Dendritic cell treated with granulocyte-macrophage colony-stimulating factor and Interleukin-4, amounts not matched to agents 40 ng/mL and 50 ng/mL, for 4 days (primary cell): Measurements from ENCODE around the gene MAP1B.

Experiments used
- H3K27ac Mint-ChIP-seq: one replicate; pipeline ENCODE4 v1.8.0; 2022; ENCODE audit warnings: mild to moderate bottlenecking, mixed read lengths
- H3K27me3 Mint-ChIP-seq: one replicate; pipeline ENCODE4 v1.8.0; 2022; ENCODE audit warnings: mild to moderate bottlenecking, mixed read lengths
- H3K36me3 Mint-ChIP-seq: one replicate; pipeline ENCODE4 v1.8.0; 2022; ENCODE audit warnings: low read depth, mixed read lengths
- H3K4me1 Mint-ChIP-seq: one replicate; pipeline ENCODE4 v1.8.0; 2022; ENCODE audit warnings: low read depth, mixed read lengths
- H3K4me3 Mint-ChIP-seq: one replicate; pipeline ENCODE4 v1.8.0; 2022; ENCODE audit warnings: mild to moderate bottlenecking, moderate library complexity, mixed read lengths
- H3K9me3 Mint-ChIP-seq: one replicate; pipeline ENCODE4 v1.8.0; 2022; ENCODE audit warnings: mixed read lengths
- intact Hi-C: fragments of 100-400 bp; cut with micrococcal nuclease; formaldehyde crosslinking; loops from one replicate; pipeline ENCODE4 v1.15.0; 2022

MAP1B gene

DNA sequence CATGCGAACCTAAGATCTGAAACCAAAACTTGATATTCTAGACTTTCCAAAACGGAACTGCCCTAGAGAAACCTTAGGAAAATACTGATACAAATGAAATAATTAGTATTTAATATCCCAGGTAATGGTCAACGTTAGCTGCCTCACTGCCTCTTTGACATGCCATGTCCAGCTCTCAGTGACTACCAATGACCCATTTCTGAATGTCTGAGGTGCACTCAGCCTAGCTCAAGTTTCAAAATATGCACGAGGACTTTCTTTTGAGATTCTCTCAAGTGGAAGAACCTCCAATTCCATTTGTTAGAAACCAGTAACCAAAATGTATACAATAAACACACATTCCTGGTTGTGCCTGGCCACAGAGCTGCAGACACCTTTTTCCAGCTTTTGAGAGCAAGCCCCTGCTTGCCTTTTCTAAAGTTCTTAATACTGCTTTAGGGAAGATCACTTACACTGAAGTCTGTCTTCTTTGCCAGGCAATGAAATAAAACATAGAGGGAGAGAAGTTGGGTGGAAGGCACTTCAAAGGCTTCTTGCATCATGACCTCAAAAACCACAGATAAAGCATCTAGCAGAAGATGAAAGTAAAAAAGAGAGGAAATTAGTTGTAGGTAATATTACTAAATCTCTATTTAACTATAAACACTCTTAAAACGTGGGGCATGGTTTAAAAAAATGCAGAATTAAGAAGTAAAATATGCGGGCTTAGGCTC lies 124.9 kb downstream of the MAP1B start:
- Mint-ChIP-seq H3K27ac (no peak overlapping the region), H3K27me3 (no peaks in the 10 kb centered on the region), H3K4me1 (peaks cover 12% of the 10 kb centered on the region), H3K36me3 (peaks cover 40% of the 10 kb centered on the region), H3K9me3 (no peaks in the 10 kb centered on the region), H3K4me3 (no peak overlapping the region)
- intact Hi-C loops: no loop called here

DNA sequence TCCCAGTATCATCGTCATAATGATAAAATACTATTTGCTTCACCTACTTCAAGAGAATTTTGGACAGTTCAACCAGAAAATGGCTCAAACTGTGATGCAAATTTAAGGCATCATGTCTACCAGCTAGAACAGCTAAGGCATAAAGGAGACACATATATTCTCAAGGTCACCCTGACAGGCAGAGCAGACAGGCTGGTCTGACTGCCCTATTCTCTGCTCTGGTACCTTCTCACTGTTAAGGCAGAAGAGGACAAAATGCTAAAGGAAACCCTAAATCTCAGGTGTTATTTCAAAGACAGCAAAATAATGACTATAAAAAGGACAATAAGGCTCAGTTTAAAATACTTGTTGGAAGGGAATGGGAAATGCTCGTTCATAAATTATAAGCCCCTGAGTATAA lies 125.6 kb downstream of the MAP1B start:
- H3K27me3 Mint-ChIP-seq: no peaks in the 10 kb centered on the region
- intact Hi-C loops: no loop called here
- peaks cover 33% of the 10 kb centered on the region for H3K36me3 Mint-ChIP-seq
- no peaks in the 10 kb centered on the region for H3K9me3 Mint-ChIP-seq
- H3K4me3 Mint-ChIP-seq: no peak overlapping the region
- H3K27ac Mint-ChIP-seq: no peak overlapping the region
- peaks cover 12% of the 10 kb centered on the region for H3K4me1 Mint-ChIP-seq

DNA sequence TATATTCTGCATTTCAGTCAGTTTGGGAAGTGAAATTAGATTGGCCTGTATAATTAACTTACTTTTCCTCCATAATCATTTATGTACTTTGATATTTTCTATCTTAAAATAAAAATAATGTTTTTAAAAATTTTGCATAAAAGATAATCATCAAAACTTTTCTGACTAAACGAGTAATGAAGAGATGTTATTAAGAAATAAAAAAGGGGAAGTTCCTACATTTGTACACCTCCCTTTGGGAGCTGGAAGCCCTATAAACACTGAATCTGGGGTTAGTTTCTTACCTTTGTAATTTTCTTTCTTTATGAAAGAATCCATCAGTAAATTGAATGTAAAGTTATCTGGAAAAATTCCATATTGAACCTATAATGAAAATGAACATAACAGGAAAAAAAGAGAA lies 126.6 kb downstream of the MAP1B start:
- Mint-ChIP-seq H3K27ac (no peak overlapping the region), H3K4me3 (no peak overlapping the region), H3K4me1 (peaks cover 12% of the 10 kb centered on the region), H3K27me3 (no peaks in the 10 kb centered on the region), H3K9me3 (no peaks in the 10 kb centered on the region), H3K36me3 (peaks cover 31% of the 10 kb centered on the region)
- intact Hi-C loops: no loop called here

DNA sequence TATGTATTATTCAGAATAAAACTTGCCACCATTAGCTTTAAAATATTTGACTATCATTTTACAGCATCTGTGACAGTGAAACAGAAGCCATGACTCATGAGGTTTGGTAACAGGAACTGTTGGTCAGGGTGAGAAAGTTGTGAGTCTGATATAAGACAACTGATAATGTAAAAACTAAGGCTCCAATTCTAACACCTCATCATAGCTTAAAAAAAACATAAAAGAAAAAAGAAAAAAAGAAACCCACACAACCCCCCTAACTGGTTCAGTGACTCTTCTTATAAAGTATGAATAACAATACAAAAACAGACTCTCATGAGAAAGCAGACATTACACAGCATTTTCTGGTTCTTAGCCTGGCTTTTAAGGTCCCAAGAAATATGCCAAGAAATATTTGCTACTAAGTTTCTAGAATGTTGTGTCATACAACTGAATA lies 127.0 kb downstream of the MAP1B start:
- no peaks in the 10 kb centered on the region for H3K27me3 Mint-ChIP-seq
- H3K9me3 Mint-ChIP-seq: no peaks in the 10 kb centered on the region
- no peak overlapping the region for H3K27ac Mint-ChIP-seq
- peaks cover 31% of the 10 kb centered on the region for H3K36me3 Mint-ChIP-seq
- H3K4me3 Mint-ChIP-seq: no peak overlapping the region
- H3K4me1 Mint-ChIP-seq: peaks cover 12% of the 10 kb centered on the region
- intact Hi-C loops: no loop called here

DNA sequence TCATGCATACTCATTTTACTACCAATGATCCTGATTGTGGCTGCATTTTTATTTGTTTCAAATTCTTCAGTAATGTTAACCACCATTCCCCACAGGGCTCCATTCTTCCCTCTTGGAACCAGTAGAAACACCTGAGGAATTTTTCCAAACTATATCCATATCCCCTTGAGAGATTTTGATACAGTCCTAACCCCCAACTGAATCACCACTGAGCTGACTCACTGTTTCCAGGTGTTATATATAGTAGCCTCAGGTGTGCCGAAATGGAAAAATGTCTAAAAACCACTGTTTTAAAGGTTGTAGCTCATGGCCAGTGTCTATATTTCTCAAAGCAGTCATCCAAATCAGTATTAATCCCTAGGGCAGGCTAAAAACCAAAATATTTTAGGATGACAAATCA lies 127.6 kb downstream of the MAP1B start:
- intact Hi-C loops: no loop called here
- Mint-ChIP-seq H3K27ac (no peak overlapping the region), H3K27me3 (no peaks in the 10 kb centered on the region), H3K36me3 (peaks cover 31% of the 10 kb centered on the region), H3K4me3 (no peak overlapping the region), H3K4me1 (peaks cover 12% of the 10 kb centered on the region), H3K9me3 (no peaks in the 10 kb centered on the region)

DNA sequence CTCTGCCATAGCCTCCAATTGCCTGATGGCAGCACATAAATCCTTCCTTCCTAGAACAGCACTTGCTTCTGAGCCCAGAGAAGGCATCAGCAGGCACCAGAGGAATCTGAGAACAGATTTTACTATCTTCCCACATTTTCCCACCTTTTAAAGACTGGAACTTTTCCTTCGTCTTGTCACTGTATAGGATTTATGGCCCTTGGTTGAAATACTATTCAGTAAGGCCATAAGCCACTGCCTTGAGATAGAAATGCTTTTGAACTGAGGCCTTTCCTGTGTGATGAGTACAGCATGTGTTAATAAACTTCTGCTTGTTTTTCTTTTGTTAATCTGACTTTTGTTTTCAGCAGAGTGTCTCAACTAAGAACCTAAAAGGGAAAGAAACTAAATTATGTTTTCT lies 128.4 kb downstream of the MAP1B start:
- Mint-ChIP-seq H3K36me3 (peaks cover 23% of the 10 kb centered on the region), H3K4me1 (peaks cover 12% of the 10 kb centered on the region), H3K27ac (no peak overlapping the region), H3K4me3 (no peak overlapping the region), H3K9me3 (no peaks in the 10 kb centered on the region), H3K27me3 (no peaks in the 10 kb centered on the region)
- intact Hi-C loops: no loop called here

DNA sequence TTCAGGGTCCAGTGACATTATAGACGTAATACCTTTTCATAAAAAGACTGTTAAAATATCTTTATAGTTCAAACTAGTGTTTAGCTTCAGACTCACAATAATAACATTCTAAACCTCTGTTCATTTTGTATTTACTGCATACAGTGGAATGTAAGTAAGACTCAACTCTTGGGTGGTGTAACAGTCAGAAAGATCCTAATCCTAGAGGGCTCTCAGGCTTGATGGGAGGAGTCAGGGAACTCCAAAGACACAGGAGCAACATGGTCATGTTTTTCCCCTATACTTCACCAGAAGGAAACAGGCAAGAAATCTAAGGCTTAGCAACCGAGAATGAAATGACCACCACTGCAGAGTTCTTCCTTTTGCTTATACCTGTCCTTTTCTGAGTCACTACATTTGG lies 130.1 kb downstream of the MAP1B start:
- intact Hi-C loops: no loop called here
- Mint-ChIP-seq H3K9me3 (no peaks in the 10 kb centered on the region), H3K36me3 (peaks cover 16% of the 10 kb centered on the region), H3K4me1 (peaks cover 6% of the 10 kb centered on the region), H3K27ac (no peak overlapping the region), H3K27me3 (no peaks in the 10 kb centered on the region), H3K4me3 (no peak overlapping the region)

DNA sequence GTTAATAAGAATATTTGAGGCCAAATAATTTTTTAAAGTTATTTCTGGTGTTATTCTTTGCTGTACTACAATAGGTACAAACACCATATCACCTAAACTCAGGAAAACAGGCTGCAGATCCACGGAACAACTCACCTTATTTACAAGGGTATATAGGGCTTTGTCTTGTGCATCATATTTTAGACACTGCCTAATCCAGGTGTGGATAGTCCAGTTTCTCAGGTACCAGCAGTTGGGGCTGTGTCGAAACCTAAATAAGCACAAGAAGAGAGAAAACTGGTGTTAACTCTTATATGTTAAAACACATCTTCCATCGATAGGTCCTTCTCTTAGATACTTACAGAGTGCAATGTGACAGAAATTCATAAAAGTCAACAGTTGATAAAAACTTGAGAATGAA lies 130.6 kb downstream of the MAP1B start:
- Mint-ChIP-seq H3K36me3 (peaks cover 16% of the 10 kb centered on the region), H3K4me3 (no peak overlapping the region), H3K4me1 (peaks cover 2% of the 10 kb centered on the region), H3K27ac (no peak overlapping the region), H3K27me3 (no peaks in the 10 kb centered on the region), H3K9me3 (no peaks in the 10 kb centered on the region)
- intact Hi-C loops: no loop called here

DNA sequence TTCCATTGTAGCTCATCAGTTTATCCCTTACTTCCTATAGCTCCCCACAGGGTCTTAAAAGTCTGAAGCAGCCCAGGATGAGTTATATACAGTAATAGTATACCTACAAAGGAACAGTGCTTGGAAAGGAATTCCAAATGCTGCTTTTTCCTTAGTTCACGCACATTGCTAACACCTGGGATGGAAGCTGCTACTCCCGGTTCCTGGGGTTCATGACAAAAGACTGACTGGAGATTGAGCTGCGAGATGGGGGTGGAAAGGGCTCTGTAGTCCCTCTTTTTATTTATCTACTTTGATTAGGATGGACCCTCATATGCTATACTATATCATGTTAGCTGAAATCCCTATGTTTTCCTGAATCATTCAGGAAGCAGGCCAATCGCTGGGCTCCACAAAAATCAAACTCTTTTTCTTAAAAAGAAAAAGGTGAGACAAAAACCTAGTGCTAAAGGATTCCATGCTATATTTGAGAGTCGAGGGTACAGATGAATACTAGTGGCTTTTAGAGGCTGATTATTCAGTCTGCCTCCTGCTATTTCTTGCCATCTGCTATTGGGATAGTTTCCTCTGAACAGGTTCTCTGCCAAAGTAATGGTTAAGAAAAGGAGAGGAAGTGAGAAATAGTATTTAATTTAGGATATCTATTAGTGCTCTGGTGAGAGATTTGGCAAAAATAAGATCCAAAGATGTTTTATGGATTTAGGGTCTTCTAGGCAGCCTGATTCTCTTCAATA lies 131.6 kb downstream of the MAP1B start:
- Mint-ChIP-seq H3K27ac (no peak overlapping the region), H3K4me3 (no peak overlapping the region), H3K9me3 (no peaks in the 10 kb centered on the region), H3K36me3 (peaks cover 16% of the 10 kb centered on the region), H3K27me3 (no peaks in the 10 kb centered on the region), H3K4me1 (no peaks in the 10 kb centered on the region)
- intact Hi-C loops: no loop called here

DNA sequence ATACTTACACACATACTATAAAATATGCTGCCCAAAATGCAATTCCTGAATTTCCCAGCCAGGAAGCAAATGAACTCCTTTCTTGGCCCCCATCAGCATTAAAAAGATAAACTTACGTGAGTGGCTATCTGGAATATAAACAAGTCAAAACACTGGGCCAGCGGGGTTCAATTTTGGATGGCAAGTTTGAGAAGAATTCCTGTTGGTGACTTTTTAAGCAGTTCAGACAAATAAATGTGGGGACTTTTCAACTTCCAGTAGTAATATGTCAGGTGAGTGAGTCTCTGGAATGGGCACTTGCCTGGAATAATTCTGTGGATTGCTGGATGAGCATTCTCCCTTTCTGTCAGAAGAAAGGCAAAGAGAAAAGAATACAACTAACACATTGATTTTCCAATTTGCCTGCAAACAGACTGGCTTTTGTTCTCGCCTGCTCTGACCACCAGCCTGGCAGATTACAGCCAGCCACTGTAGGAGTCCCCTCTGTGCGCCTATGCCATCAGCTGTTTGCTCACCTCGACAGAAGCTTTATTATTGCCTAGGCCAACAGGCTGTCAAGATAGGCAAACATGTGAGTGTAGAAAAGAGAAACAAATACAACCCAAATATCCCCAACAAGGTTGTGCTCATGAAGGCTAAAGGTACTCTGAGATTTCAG lies 134.2 kb downstream of the MAP1B start:
- Mint-ChIP-seq H3K4me3 (no peak overlapping the region), H3K27me3 (no peaks in the 10 kb centered on the region), H3K4me1 (peaks cover 1% of the 10 kb centered on the region), H3K27ac (no peak overlapping the region), H3K36me3 (peaks cover 6% of the 10 kb centered on the region), H3K9me3 (no peaks in the 10 kb centered on the region)
- intact Hi-C loops: no loop called here

DNA sequence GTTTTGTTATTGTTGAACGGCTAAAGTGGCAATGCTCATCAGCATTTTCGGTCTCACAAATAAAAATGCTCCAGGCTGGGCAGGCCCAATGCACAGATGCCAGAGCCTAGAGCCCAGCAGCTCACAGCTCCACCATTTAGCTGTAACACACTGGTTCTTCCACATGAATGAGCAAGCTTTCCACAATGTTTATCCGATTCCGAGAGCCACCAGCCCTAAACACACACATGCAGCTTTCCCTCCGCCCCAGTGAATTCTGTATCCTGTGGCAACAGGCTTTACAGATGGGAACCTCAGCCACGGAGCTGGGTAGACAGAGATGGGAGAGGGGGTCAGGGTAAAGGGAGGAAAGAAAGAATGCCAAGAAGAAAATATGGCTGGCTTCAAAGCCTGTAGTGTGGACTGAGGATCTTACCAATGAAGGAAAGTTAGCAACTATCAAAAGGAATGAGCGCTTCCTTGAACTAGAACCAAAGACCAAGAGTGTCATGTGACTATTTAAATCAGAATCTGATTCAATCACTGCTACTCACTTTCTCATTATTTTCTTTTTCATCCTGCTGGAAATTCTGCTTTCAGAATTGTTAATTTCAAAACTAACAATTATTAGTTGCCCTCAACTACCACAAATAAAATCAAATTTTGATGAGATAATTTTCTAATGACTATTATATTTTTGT lies 135.7 kb downstream of the MAP1B start:
- Mint-ChIP-seq H3K27ac (no peak overlapping the region), H3K9me3 (no peaks in the 10 kb centered on the region), H3K4me1 (peaks cover 9% of the 10 kb centered on the region), H3K27me3 (no peaks in the 10 kb centered on the region), H3K4me3 (no peak overlapping the region), H3K36me3 (no peaks in the 10 kb centered on the region)
- intact Hi-C loops: no loop called here

DNA sequence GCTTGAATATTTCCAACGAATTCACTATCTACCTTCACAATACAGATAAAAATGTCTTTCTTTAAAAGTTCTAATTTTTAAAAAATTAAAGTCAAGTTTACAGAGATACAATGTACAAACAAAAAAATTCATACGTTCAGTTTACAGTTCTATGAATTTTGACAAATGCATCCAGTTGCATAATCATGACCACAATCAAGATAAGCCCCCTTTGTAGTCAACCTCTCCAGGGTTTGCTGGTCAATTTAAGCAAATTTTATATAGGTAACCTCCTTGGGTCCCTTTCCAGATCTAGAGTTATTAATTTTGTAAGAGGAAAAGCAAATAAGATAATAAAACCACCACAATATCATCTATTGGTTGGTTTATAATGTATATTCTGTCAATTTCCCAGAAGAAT lies 136.4 kb downstream of the MAP1B start:
- H3K9me3 Mint-ChIP-seq: no peaks in the 10 kb centered on the region
- intact Hi-C loops: no loop called here
- no peak overlapping the region for H3K27ac Mint-ChIP-seq
- H3K4me1 Mint-ChIP-seq: peaks cover 9% of the 10 kb centered on the region
- no peak overlapping the region for H3K4me3 Mint-ChIP-seq
- no peaks in the 10 kb centered on the region for H3K36me3 Mint-ChIP-seq
- H3K27me3 Mint-ChIP-seq: no peaks in the 10 kb centered on the region

DNA sequence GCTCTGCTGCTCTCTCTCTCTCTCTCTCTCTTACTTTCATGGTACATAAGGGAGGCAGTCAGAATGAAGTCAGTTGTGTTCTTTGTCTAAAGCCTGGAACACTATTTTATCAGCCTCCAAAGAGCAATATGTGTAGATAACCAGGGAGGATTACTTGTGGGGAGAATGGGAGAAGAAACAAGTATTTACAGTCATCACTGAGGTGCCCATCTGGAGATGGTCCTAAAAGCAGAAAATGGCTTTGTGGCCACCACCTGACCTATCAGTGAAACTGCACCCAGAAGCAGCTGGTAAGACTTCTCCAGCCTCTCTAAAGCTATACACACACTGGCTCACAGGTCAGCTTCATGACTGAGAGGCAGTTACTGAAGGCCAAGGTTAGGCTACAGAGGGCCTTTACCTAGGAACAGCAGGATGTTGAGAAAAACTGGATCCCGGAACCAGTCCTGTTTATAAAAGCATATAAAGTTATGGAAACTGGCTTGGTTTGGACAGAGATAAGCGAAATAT lies 137.6 kb downstream of the MAP1B start:
- no peak overlapping the region for H3K27ac Mint-ChIP-seq
- peaks cover 9% of the 10 kb centered on the region for H3K4me1 Mint-ChIP-seq
- H3K27me3 Mint-ChIP-seq: no peaks in the 10 kb centered on the region
- no peaks in the 10 kb centered on the region for H3K9me3 Mint-ChIP-seq
- H3K4me3 Mint-ChIP-seq: no peak overlapping the region
- no peaks in the 10 kb centered on the region for H3K36me3 Mint-ChIP-seq
- intact Hi-C loops: no loop called here

DNA sequence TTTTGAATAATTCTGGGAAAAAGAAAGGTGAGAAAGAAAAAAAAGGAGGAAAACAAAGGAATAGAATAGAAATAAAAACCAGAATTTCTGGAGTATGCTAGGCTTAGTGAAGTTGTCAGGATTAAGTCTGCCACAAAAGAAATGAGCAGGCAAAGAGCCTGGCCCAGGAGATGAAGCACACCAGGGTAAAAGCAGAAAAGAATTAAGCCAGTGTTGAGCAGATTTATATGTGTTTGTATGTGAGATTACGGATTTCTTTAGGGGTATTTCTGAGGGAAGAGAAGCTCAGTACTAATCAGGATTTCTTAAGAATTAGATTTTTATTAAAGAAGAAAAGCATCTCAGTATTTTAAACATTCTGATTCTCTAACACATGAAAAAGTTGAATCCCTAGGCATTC lies 138.3 kb downstream of the MAP1B start:
- intact Hi-C loops: no loop called here
- Mint-ChIP-seq H3K27me3 (no peaks in the 10 kb centered on the region), H3K4me3 (no peak overlapping the region), H3K36me3 (no peaks in the 10 kb centered on the region), H3K27ac (no peak overlapping the region), H3K4me1 (peaks cover 9% of the 10 kb centered on the region), H3K9me3 (no peaks in the 10 kb centered on the region)
